HG03378 (cell line): ENCODE data around the gene SETD1B.
A peak's percentile ranks its signal among the peaks of the same experiment; 100 is the strongest.
"Not testable (repeated sequence)": the region's sequence is repeated elsewhere in the genome, so short reads cannot be mapped to it uniquely, and the experiment has no call there.

Experiments used
- ATAC-seq: cut with Tn5 transposase; IDR thresholded peaks from one replicate; pipeline ENCODE4 v1.9.1; 2021; ENCODE audit warnings: mild to moderate bottlenecking, moderate library complexity; ENCODE audit not compliant: unreplicated experiment

The SETD1B gene

DNA sequence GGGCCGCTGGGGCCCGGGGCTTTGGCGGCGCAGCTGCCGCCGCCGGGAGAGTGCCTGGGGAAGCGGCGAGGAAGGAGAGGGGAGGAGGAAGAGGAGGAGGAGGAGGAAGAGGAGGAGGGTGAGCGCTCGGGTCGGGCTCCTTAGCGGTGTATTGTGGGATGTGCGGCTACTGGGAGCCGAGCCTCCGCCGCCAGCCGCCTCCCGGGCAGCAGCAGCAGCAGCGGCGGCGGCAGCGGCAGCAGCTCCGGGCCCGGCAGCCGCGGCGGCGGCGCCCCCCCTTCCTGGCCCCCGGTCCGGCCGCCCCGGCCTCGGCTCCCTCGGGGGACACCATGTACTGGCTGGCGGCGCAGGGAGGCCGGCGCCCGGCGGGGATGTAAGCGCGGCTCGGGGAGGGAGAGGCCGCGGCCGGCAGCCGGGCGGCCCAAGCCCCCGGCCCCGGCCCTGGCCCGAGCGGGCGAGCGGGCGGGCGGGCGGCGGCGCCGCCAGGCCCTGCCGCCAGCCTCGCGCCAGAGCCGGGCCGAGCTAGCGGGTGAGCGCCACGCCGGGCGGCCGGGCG, at the start of gene SETD1B:
Gene SETD1B, plus strand, starts transcription at position 149 of the 556 bp plus-strand sequence. CDS start 729 bp downstream, outside the sequence.
- no peak for ATAC-seq

DNA sequence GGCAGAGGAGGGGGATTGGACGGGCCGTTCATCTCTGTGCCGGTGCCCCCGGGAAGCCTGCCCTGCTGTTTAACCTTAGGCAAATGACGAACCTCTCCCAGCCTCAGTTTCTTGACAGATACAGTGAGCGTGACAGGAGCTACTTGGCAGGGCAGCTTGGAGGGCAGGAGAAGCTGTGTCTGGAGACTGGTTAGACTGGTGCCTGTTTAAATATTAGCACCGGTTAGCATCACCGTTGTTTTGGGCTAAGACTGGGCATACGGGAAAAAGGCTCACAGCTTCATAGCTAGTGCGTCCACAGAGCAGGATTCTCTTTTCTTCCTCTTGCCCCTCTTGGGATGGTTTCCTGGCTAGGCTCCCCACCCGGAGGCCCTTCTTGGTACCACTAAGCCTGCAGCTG, 49.0 kb upstream of the SETD1B start:
- ATAC-seq: no peak

DNA sequence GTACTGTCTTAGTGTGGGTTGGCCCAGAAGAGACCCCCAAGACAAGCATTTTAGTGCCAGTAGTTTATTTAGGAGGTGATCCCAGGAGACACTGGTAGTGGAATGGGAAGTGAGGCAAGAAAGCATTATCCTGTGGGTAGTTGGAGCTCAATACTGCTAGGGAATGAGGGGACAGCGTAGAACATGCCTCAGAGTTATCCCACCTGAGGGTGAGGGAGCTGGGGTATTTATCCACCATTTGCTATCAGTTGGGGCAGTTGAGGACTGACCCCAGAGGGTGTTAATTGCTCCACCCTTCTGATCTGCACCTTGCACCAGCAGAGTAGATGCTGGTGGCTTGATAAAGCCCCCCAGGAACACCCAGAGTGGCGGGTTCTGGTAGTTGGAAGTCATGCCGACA, 48.2 kb upstream of the SETD1B start:
- ATAC-seq: no peak

DNA sequence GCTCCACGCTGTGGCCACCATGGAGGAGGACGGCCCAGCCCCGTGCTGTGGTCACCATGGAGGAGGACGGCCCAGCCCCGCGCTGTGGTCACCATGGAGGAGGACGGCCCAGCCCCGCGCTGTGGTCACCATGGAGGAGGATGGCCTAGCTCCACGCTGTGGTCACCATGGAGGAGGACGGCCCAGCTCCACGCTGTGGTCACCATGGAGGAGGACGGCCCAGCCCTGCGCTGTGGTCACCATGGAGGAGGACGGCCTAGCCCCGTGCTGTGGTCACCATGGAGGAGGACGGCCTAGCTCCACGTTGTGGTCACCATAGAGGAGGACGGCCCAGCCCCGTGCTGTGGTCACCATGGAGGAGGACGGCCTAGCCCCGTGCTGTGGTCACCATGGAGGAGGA, 45.3 kb upstream of the SETD1B start:
- ATAC-seq: not testable (repeated sequence)

DNA sequence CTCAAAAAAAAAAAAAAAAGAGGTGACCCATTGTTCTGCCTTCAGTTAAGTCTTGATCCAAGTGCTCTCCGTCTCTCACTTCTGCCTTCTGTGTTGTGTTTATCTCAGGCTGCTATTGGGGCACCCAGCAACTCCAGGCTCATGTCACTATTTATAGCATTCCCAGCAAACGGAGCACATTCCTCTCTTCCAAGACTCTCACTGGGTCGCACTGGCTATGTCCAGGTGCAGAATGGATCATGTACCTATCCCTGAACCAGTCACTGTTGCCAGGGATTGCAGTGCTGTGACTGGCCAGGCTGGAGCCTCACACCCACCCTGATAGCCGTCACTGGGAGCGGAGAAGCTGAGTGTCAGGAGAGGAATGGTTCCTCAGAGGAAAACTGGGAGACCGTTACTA, 41.5 kb upstream of the SETD1B start:
- no peak for ATAC-seq

DNA sequence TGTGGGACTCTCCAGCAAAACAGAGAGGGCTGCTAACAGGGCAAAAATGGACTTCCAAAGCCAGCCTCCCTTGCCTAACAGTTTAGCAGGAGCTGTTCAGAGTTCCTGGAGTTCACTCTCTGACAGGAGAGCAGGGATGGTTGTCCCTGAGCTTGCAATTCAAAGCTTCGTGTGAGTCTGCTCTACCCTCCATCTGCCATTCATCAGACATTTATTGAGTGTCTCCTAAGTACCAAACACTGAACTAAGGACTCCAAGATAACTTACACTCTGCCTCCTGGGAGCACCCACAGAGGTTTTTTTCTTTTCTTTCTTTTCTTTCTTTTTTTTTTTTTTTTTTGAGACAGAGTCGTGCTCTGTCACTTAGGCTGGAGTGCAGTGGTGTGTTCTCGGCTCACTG, 39.0 kb upstream of the SETD1B start:
- ATAC-seq: no peak

DNA sequence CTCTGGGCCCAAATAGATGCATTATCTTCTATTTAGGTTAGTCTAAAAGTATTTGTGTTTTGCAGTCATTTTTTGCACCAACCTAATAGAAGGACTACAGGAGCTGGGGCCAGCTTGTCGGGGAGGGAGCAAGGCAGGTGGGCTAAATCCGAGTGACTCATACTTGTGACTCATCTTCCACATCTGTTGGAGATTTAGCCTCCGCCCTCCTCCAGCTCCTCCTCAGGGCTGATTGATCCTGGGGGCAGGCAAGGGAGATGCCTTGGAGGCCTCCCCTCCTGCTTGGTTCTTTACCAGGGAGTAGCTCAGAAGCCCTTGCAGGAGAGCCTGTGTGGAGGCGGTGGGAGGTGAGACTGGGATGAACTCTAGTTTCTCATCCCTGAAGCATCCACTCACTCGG, 38.2 kb upstream of the SETD1B start:
- no peak for ATAC-seq

DNA sequence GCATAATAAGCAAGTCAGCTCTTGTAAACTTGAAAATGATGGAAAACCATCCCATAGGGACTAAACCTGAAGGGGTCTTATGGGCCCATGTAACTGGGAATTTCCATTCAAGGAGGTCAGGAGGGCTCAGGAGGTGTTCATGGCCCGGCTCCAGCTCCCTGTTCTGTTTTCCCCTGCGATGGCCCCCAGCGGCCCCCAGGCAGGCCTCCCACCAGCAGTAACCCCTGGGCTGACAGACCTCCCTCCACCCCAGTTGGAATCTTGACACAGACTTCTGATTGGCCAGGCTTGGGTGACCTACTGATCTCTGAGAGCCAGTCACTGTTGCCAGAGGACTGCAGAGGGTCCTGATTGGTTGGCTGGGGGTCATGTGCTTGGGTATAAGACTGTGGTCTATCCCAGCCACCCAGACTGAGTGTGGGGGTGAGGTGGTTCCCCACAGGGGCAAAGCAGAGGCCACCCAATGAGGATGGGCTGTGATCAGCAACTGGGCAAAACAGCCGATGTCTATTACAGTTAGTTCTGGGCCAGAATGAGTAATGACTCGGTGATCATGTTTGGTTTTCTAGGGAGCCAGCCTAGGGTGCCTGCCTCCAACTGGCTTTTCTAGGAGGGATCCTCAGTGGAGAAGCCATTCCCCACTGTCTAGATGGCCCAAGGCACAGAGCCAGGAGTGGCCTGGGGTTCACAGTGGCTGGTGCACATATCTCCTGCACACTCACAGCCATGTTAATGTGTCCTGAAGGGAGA, 37.3 kb upstream of the SETD1B start:
- ATAC-seq: no peak

DNA sequence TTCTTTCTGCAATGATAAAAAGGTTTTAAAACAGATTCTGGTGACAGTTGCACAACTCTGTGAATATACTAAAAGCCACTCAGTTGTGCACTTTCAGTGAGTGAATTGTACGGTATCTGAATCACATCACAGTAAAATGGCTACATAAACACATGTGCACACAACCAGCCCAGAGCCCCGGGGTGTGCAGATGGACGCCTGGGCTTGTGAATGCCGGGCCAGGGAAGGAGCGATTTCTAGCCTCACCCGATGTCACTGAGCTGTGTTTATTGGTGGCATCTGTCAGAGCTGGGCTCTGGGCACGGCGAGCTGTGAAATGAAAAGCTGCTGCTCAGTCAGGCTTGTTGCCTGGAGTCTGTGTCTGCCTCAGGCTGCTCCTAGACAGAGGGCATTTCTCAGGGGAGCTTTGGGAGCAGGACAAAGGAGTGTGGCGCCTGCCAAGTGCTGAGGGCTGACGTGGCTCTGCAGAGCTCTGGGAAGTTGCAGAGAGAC, 36.2 kb upstream of the SETD1B start:
- no peak for ATAC-seq

DNA sequence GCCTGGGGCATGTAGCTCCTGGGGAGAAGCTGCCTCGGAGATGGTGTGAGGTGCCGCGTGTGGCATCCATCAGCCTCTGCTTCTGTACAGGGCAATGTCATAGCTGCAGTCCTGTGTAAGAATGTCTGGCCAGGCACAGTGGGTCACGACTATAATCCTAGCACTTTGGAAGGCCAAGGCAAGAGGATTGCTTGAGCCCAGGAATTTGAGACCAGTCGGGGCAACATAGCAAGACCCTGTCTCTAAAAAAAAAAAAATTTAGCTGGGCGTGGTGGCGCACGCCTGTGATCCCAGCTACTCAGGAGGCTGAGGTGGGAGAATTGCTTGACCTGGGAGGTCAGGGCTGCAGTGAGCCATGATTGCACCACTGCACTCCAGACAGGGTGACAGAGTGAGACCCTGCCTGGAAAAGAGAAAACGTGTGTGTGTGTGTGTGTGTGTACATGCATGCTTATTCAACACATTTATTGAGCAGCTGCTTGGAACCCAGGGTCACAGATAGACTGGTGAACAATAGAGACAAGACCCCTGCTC, 34.4 kb upstream of the SETD1B start:
- no peak for ATAC-seq

DNA sequence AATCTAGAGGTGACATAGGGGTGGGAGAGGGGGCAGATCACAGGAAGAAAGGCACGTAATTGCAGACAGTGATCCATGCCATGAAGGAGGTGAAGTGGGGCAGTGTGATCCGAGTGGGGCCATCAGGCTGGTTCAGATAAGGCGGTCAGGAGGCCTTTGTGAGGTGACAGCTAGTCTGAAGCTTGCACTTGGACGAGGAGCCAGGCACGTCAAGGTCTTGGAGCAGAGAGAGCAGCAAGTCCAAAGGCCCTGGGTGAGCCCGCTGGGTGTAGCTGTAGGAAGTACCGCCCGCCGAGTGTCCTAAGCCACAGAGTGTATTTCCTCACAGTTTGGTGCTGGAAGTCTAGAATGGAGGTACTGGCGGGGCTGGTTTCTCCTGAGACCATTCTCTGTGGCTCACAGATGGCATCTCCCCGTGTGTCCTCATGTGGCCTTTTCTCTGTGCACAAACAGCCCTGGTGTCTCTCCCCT, 33.9 kb upstream of the SETD1B start:
- no peak for ATAC-seq

DNA sequence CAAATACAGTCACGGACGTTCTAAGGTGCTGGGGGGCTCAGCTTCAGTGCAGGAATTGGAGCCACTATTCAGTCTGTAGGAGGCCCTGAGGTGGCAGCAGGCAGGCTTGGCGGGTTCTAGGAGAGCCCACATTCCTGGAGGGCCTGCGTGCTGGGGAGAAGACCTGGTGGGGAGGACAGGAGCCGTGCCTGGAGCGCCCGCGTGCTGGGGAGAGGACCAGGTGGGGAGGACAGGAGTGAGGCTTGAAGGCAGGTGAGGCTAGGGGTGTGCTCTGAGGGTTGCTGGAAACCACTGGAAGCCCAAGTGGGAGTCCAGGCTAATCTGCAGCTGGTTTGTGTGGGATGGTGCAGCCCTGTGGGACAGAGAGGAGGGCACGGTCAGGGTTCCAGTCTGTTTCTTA, 33.4 kb upstream of the SETD1B start:
- ATAC-seq: no peak

DNA sequence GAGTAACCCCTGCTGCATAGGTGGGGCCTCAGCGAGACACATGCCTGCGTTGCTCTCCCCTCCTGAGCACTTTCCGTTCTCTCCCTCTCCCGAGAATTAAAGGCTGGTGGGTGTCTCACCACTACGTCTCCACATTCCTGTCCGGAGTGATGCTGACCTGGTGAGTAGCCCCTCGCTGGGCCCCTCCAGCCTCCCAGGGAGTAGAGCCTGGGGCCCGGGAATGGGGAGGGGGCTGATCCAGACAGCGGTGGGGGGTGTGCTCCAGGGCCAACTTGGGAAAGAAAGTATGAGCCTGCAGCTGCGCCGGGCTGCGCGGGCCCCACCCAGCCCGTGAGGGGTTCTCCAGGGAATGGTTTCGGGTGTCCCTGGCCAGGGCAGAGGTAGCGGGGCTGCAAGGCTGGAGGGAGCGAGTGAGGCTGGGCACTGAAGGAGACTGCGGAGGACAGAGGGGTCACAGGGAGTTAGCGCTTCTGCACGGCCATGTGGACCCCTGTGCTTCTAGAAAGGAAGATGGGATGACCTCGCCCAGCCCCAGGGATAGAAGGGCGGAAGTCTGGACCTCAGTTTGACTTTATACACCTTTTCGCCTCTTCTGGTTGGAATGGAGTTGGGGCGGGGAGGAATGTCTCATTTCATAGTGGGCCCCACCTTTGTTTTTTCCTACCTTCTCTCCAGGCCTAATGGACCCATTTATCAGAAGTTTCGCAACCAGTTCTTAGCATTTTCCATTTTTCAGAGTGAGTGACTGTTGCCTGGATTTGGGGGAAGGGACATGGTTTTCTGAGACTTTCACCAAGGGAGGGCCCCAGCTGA, 32.8 kb upstream of the SETD1B start:
- no peak for ATAC-seq

DNA sequence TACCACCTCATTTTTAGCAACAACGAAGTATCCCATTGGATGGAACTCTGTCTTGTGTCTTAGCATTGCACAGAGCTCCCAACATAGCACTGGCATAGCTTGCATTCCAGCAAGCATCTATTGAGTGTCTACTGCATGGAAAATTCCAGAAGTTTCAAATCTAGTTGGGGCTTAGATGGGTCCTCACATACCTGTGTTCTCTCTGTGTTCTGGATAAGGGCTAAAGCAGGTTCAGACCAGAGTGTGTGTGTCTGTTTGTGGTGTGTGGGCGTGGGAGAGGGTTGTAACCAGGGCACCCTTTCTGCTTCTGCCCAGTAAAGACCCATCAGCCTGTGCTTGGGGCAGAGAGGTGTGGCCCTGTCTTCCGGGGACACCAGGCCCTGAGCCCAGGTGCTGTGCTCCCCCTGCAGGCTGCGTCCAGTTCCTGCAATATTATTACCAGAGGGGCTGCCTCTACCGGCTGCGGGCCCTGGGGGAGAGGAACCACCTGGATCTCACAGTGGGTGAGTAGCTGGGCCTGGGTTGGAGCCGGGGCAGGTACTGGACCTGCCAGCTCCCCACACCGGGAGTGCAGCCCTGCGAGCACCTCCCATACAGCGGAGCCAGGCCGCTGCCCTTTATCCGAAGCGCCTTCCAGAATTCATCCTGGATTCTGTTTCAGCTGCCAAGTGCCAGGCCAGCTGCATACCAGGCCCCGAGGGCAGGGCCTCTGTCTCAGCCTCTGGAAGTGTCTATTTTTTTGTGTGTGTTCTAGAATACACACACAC, 30.6 kb upstream of the SETD1B start:
- ATAC-seq: peak; percentile 80

DNA sequence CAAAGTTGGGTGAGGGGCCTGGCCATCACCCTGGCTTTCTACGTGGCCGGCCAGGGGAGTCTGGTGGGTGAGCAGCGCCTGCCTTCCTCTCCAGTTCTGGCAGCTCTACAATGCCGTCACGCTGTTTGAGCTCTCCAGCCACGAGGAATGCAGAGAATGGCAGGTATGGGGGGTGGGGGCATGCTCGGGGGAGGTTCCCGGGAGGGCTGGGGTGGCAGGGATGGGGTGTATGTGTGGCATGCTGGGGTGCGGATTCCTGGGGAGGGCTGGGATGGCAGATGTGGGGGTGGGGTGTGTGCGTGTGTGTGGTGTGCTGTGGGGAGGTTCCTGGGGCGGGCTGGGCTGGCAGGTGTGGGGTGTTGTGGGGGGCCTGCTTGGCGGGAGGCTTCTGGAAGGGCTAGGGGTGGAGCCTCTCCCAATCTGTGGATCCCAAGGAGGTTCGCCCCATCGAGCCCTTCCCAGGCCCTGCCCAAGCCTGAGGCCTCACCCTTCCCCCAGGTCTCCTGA, 28.8 kb upstream of the SETD1B start:
- no peak for ATAC-seq

DNA sequence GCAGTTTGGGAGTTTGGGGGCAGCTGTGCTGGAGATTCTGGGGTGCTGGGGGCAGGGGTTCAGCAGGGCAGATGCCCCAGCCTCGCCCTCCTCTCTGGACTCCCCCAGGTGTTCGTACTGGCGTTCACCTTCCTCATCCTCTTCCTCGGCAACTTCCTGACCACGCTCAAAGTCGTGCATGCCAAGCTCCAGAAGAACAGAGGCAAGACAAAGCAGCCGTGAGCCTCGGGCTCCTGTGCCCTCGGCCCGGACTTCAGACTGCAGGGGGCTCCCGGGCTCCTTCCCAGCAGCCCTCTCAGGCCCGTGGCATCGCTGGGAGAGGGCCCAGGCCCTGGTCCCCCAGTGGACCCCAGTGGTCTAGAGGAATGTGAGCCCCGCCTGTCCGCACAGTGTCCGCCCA, 28.3 kb upstream of the SETD1B start:
- no peak for ATAC-seq

DNA sequence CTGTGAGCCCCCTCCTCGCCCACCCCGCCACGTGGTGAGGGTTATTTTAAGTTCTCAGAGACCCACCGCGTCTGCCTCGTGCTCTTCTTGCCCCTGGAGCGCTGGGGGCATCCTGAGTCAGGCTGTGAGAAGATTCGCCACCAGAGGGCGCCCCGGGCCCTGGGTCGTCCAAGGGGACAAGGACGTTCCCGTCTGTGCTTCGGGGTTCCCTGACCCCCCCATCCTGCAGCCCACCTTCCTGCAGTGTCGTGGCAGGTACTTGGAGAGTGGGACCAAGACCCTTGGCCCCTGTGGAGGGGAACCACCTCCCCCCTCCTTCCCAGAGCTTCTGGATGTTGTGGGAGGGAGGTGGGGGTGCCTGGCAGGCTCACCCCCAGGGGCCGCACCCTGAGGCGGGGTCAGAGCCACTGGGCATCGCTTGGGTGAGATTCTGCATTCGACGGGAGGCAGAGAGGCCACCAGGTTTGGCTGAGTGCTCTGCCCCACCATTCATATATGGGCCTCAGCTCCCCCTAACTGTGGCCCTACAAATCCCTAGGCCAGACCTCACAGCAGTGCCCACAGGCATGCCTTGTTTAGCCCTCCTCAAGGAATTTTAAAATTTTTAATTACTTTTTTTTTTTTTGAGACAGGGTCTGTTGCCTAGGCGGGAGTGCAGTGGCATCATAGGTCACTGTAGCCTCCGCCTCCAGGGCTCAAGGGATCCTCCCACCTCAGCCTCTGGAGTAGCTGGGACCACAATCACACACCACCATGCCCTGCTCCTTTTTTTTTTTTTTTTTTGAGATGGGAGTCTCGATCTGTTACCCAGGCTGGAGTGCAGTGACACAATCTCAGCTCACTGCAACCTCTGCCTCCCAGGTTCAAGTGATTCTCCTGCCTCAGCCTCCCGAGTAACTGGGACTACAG, 27.4 kb upstream of the SETD1B start:
- ATAC-seq: no peak

DNA sequence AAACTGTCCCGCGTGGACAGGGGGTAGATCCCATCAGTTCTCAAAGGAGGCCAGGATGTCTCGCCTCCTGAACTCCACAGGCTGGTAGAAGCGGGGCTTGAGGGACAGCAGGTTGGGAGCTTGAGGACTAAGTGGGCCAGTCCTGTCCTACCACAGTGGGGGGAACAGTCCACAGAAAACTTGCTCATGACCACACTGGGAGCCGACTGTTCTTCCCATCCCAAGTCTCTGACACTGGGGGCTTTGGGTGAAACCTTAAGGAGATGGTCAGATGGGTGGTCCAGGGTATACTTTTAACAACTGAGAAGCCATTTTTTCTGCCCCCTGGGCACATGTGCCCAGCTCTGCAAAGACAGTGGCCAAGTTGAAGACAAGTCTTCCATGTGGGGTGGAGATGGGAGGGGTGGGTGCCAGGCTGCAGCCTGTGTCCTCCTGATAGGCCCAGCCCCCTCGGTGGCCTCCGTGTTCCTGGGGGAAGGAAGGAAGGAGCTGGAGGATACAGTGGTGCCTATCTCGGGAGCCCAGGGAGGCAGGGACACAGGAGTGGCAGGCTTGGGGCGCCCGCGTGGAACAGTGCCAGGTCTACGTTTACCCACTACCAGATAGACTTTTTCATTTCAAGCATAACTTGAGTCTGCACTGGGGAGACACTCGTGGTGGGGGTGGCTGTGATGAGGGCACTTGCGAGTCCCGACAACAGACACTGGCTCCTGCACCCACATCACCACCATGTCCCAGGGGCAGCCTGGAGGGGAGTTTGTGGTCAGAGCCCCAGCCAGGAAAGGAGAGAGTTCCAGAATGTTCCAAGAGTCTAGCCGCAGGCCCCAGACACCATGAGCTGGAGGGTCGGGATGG, 25.0 kb upstream of the SETD1B start:
- ATAC-seq: no peak
